NCI-H2029 treated with DMSO at 0.1 percent for 48 hours (cell line): ENCODE results near the gene NCKAP5.

ENCODE experiments used
- DNase-seq: peaks from one replicate; lab custom pipeline; 2025; lab: John Stamatoyannopoulos, UW

The NCKAP5 gene

GRCh38 chr2:133458280-133458679, 110.0 kb downstream of the NCKAP5 start:
- DNase-seq, result no peak

- no peak for DNase-seq
Measured at GRCh38 chr2:133457861-133458260, 110.4 kb downstream of the NCKAP5 start.

- DNase-seq, result no peak
Measured at GRCh38 chr2:133456971-133457370, 111.3 kb downstream of the NCKAP5 start.

GRCh38 chr2:133456156-133456555, 112.1 kb downstream of the NCKAP5 start:
- DNase-seq, result no peak

DNA sequence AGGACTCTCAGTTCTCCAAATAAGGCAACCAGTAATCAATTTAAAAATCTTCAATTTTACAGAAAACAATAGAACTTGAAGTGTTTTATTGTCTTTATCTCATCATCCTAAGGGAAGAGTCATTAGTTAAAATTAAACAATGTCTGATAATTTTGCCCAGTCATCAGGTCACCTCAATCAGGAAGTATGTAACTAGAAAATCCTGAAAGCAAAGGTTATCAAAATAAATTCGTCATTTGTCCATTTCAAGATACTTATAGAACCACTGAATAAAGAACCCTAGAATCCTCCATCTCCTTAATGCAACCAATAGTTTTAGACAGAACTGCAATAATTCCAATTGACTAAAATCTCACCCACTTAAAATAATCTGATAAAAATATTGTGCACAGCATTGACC, 115.2 kb downstream of the NCKAP5 start:
- DNase-seq, result no peak

DNA sequence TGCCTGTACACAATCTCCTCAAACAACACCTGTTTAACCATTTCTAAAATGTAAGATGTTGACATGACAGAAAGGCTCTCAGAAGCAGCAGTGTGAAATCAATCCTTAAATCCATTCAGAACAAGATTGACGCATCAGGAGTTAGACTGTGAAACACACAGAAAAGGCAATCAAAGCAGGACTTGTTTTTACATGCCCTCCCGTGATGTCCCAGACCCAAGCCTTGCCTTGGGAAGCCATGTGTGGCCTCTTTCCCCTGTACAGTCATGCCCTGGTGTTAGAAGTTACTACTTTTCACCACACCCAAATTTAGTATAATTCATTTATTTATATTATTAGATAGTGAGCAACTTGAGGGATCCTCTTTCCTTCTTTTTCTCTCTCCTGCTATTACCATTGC, 115.7 kb downstream of the NCKAP5 start:
- DNase-seq, result no peak

DNA sequence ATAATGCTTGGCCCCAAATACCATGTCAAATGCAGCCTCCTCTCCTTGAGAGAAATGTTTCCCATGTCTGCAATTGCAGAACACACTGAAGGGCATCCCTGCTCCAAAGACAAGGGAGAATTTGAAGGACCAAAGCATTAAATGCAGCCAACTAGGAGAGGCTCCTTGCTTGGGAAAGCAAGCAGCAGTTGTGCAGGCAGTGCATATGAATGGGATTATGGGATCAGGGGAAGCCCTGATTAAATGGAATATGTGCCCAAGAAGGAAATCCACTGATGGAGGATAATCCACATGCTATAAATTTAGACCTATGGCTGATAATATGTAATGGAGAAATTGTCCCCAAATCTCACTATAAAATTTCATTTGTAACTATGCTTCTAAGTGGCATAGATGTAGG, 116.1 kb downstream of the NCKAP5 start:
- no peak for DNase-seq

DNA sequence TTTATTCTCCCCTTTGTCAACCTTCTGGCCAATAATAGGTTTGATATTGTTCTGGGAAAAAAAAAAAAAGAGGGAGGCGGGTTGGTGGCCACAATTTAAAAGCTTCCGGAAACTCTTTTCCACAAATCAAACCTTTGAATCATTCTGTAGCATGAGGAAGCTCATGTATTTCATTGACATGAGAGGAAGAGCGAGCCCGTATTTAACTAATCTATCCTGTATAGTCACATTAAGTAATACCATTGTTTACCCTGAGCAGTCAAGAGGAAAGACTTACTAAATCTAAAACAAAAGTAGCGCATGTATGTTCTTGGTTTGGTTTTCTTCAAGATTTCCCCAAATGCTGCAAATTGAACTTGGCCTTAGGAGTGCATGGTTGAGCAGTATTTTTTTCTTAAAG, 120.1 kb downstream of the NCKAP5 start:
- DNase-seq, result no peak

DNA sequence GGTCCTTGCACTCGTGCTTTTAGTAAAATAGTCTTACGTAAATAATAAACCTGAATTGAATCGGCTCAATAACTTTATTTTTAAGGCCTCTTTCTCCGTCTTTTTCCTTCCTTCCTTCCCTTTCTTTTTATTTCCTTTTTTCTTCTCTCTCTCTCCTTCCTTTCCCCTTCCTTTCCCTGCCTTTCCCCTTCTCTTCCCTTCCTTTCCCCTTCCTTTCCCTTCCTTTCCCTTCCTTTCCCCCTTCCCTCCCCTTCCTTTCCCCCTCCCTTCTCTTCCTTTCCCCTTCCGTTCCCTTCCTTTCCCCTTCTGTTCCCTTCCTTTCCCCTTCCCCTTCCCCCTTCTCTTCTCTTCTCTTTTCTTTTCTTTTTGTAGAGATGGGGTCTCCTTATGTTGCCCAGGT, 121.0 kb downstream of the NCKAP5 start:
- no peak for DNase-seq

GRCh38 chr2:133444465-133444864, 123.8 kb downstream of the NCKAP5 start:
- DNase-seq, result no peak

DNA sequence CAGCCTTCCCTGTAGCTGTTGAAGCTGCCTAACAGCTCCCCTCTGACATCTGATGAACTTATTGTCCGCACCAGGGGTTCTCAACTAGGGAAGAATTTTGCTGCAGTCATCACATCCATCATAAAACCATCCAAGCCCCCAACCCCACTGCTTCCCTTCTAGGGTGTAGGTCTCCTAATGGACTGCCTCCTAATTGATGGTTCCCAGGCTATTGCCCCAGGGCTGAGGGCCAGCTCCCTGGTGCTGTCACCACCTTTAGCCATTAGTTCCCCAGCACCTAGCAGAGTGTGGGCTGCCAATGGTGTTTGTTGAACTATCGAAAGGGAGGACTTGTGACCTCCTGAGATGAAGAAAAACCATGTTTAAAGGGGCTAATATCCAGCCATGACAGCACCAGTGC, 125.9 kb downstream of the NCKAP5 start:
- no peak for DNase-seq

- DNase-seq, result peak; percentile 93
Measured at GRCh38 chr2:133439565-133439920, 128.7 kb downstream of the NCKAP5 start.

GRCh38 chr2:133438848-133439564, 129.3 kb downstream of the NCKAP5 start:
- DNase-seq, result peak; percentile 93

GRCh38 chr2:133438026-133438425, 130.2 kb downstream of the NCKAP5 start:
- DNase-seq, result peak; percentile 78

DNA sequence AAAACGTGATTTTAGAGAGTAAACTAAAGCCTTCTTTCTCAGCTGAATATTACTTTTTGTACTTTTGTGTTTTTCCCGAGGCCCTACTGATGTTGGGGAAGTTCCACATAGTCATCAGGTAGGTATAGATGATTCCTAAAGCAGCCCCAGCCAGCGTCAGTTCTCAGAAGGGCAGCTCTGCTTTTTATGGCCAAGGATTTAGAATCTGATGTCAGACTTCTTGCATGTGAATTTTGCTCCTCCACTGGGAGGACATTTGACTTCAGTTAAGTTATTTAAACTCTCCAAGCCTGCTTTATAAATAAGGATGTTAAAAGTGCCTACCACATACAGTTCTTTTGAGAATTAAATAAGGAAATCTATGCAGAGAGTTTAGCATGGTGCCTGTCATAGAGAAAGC, 130.8 kb downstream of the NCKAP5 start:
- DNase-seq, result no peak

GRCh38 chr2:133434959-133435668, 133.1 kb downstream of the NCKAP5 start:
- DNase-seq, result peak; percentile 96

DNA sequence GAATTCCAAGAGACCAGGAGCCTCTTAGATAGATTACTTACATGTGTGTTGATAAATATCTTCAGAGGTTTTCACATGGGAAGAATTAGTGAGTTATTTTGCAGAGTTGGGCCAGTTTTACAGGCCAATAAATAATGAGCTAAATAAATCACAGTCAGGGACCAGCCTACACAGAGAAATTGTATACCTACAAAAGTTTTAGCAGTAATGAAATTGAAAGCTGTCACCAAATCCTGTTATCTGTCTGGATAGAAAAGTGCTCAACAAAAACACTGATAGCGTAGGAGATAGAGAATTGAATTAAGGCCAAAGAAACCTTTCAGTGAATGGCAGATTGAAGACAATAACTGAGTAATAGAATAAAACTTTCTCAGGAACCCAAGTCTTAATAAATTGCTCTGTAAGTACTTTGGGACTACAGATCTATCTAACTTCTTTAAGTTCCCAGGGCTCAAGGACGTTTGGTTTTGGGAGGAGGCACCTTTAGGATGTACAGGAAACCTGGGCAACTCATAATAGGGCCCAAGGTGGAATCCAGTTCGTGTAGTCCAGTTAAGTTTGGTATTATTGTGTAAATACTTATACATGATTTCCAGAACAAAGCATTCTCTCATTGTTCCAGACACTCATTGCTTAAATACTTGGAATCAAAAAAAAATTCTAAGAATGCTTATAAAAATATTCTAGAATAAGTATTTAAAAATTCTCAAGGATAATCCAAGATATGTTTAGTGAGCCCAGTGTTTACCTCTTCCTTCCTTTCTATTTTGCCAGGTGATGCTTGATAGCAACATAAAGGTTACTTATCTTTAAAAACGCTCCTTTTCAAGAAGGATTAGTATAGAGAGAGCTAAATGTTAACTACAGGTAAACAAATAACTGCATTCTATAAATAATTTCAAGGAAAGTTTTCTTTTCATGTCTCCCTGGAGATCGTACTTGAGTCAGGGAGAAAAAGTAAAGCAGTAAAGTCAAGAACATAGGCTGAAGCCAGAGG, 134.5 kb downstream of the NCKAP5 start:
- DNase-seq, result no peak

DNA sequence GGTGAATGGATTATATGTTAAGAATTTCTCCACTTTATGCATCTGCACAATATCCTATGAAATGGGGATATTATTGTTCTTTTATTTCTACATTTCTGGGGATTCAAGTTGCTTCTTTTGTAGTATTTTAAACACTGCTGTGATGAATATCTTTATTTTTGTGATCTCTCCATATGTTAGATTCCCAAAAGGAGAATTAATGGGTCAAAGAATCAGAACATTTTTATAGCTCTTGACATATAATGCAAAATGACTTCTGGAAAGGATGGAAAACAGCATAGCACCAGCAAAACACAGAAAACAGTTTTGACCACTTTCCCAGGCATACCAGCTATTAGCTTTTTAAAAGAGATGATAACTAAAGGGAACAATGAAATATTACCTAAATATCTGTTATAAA, 135.5 kb downstream of the NCKAP5 start:
- DNase-seq, result no peak

DNA sequence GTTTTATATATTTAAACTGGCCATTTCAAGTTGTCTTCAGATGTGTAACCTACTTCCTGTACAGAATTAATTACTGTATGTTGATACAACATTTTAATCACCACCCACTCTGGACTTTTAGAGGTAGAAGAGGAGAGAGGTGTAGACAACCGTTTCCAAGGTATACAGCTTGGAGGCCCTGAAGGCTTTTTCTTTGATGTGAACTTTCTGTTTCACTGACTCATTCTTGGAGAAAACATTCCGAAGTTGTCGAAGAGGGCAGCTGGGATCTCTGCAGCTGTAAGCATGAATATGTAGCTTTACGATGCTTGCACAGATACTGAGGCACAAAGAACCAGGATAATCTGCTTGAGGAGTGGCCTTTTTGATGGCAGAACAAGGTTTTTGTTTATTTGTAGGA, 137.0 kb downstream of the NCKAP5 start:
- no peak for DNase-seq

DNA sequence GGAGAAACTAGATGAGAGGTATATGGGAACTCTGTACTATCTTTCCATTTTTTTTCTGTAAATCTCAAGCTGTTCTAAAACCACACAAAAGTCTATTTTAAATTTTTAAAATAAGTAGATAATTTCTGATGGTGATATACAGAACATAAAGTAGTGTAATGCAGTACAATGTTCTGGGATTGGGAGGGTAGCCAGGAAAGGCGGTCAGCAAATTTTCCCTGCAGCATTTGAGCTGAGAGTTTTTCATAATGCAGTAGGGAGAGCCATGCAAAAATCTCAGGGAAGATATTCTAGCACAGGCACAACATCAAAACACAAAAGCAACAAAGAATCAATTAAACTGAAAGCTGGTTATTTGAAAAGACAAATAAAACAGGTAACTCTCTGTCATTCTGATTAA, 141.5 kb downstream of the NCKAP5 start:
- no peak for DNase-seq

DNA sequence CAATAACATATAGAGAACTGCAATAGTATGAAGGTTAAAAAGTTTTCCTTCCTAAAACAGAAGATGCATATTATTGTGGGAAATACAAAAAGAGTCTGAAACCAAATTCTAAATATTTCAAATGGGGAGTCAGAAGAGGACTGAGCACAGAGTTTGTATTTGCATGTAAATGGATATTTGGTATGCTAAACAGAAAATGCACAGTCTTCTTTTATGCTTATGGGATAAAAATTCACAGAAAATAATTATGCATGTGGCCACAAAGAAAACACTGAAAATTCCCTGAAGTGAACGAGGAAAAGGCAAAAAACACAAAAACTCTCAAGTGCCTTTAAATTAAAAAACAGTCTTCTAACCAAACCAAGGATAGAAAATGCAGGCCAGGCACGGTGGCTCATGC, 142.7 kb downstream of the NCKAP5 start:
- no peak for DNase-seq

- DNase-seq, result no peak
Measured at GRCh38 chr2:133424876-133425275, 143.4 kb downstream of the NCKAP5 start.

- DNase-seq, result no peak
Measured at GRCh38 chr2:133422931-133423351, 145.3 kb downstream of the NCKAP5 start.
